Spinal cord (tissue), 10 donors: Measurements from ENCODE around the gene CEACAM6. TPM values are rescaled to one million over a fixed set of nuclear protein-coding genes. Genes with fewer than 3 reads are reported as not detected.
"Not testable (repeated sequence)": the region's sequence is repeated elsewhere in the genome, so short reads cannot be mapped to it uniquely, and the experiment has no call there.

Source experiments
- DNase-seq, 6 donors: peaks; one replicate each; pipeline versions ENCODE4 v3.0.0 to v3.0.0-alpha.2; 2013 to 2015; ENCODE audit warnings: low spot score in 6 of 6, low read depth in 4 of 6
- H3K27ac ChIP-seq: one replicate; pipeline ENCODE4 v1.5.1; 2013; ENCODE audit warnings: low read depth, low read length, control low read depth
- H3K27me3 ChIP-seq: one replicate; pipeline ENCODE4 v1.6.1; 2013; ENCODE audit warnings: low read length; ENCODE audit not compliant: control insufficient read depth, insufficient read depth
- H3K36me3 ChIP-seq: one replicate; pipeline ENCODE4 v1.6.1; 2013; ENCODE audit warnings: low read length; ENCODE audit not compliant: control insufficient read depth, insufficient read depth
- H3K4me1 ChIP-seq: one replicate; pipeline ENCODE4 v1.6.1; 2013; ENCODE audit warnings: low read length; ENCODE audit not compliant: control insufficient read depth, insufficient read depth
- H3K4me3 ChIP-seq: one replicate; pipeline ENCODE4 v1.5.1; 2013; ENCODE audit warnings: low read depth, low read length, control low read depth
- H3K9me3 ChIP-seq: one replicate; pipeline ENCODE4 v1.6.1; 2013; ENCODE audit warnings: low read length; ENCODE audit not compliant: control insufficient read depth, insufficient read depth
- WGBS: methylation state at CpG from one replicate; pipeline ENCODE4 v1.1.5; 2013; ENCODE audit warnings: missing lambda C conversion rate; ENCODE audit not compliant: insufficient coverage; 5-methylcytosine and 5-hydroxymethylcytosine counted together
- polyA plus RNA-seq, 2 donors: library from polyadenylated mRNA; unstranded; fragments of 120-200 nt; gene quantifications; one replicate each; pipeline ENCODE4 v1.2.1, GENCODE V29; 2013; ENCODE audit not compliant: insufficient read length in 2 of 2
- total RNA-seq, 2 donors: library from RNA; depleted of rRNA in 1 of 2; stranded (reverse); fragments of 120-200 nt in 1 of 2; fragments of >200 nt in 1 of 2; gene quantifications; one replicate each; pipeline versions ENCODE4 v1.2.3 to v1.2.4, GENCODE V29; 2013 to 2014
- donor health status: healthy.

The CEACAM6 gene
- total and polyA plus RNA-seq, 4 donors: 0.10 to 5.7 (median 0.28) TPM

GRCh38 chr19:41745756-41746155, 9.6 kb upstream of the CEACAM6 start:
- DNase-seq: no peak
- Histone ChIP-seq H3K4me1 (no peaks in the 10 kb centered on the region), H3K36me3 (no peaks in the 10 kb centered on the region), H3K4me3 (no peak overlapping the region), H3K9me3 (no peaks in the 10 kb centered on the region), H3K27ac (no peak overlapping the region), H3K27me3 (peaks cover 13% of the 10 kb centered on the region)
- 100% methylated on average over 3 of the region's 5 CpGs for WGBS

GRCh38 chr19:41746593-41747227, 8.6 kb upstream of the CEACAM6 start:
- H3K9me3 ChIP-seq: no peaks in the 10 kb centered on the region
- H3K4me1 ChIP-seq: no peaks in the 10 kb centered on the region
- H3K27me3 ChIP-seq: peaks cover 13% of the 10 kb centered on the region
- H3K27ac ChIP-seq: no peak overlapping the region
- peak in 5 of 6 donors; percentile 6 to 69 (median 15) for DNase-seq
- WGBS: 65% methylated on average over 3 of the region's 11 CpGs
- H3K36me3 ChIP-seq: no peaks in the 10 kb centered on the region
- no peak overlapping the region for H3K4me3 ChIP-seq

GRCh38 chr19:41748012-41748411, 7.3 kb upstream of the CEACAM6 start:
- Histone ChIP-seq H3K9me3 (no peaks in the 10 kb centered on the region), H3K36me3 (no peaks in the 10 kb centered on the region), H3K27ac (no peak overlapping the region), H3K27me3 (peaks cover 16% of the 10 kb centered on the region), H3K4me1 (no peaks in the 10 kb centered on the region), H3K4me3 (no peak overlapping the region)
- no peak for DNase-seq
- WGBS: 53% methylated on average over 3 of the region's 3 CpGs

GRCh38 chr19:41750248-41751134, 4.8 kb upstream of the CEACAM6 start:
- H3K4me1 ChIP-seq, H3K36me3 ChIP-seq, H3K4me3 ChIP-seq, H3K27ac ChIP-seq, H3K9me3 ChIP-seq, DNase-seq: not testable (repeated sequence)
- 58% methylated on average over 2 of the region's 10 CpGs for WGBS
- peaks cover 18% of the 10 kb centered on the region for H3K27me3 ChIP-seq

GRCh38 chr19:41753159-41753558, 2.2 kb upstream of the CEACAM6 start:
- no peak for DNase-seq
- Histone ChIP-seq H3K27ac (no peak overlapping the region), H3K27me3 (peaks cover 13% of the 10 kb centered on the region), H3K36me3 (no peaks in the 10 kb centered on the region), H3K4me1 (no peaks in the 10 kb centered on the region), H3K9me3 (no peaks in the 10 kb centered on the region), H3K4me3 (no peak overlapping the region)
- WGBS: 2% methylated on average over 7 of the region's 12 CpGs

- Histone ChIP-seq H3K27ac (no peak overlapping the region), H3K9me3 (no peaks in the 10 kb centered on the region), H3K36me3 (no peaks in the 10 kb centered on the region), H3K4me3 (no peak overlapping the region), H3K27me3 (peaks cover 9% of the 10 kb centered on the region), H3K4me1 (no peaks in the 10 kb centered on the region)
- DNase-seq: peak in 2 of 6 donors; percentile 18 to 42
- 36% methylated on average over 2 of the region's 4 CpGs for WGBS
These were observed 1.3 kb upstream of the CEACAM6 start for GRCh38 chr19:41753936-41754529.

GRCh38 chr19:41758846-41759245, 3.5 kb downstream of the CEACAM6 start:
- H3K9me3 ChIP-seq: no peaks in the 10 kb centered on the region
- 78% methylated on average over 9 of the region's 9 CpGs for WGBS
- H3K27me3 ChIP-seq: peaks cover 2% of the 10 kb centered on the region
- H3K27ac ChIP-seq: no peak overlapping the region
- H3K4me1 ChIP-seq: no peaks in the 10 kb centered on the region
- no peak for DNase-seq
- no peak overlapping the region for H3K4me3 ChIP-seq
- H3K36me3 ChIP-seq: no peaks in the 10 kb centered on the region

GRCh38 chr19:41767115-41767514, 11.8 kb downstream of the CEACAM6 start:
- Histone ChIP-seq H3K36me3 (no peaks in the 10 kb centered on the region), H3K4me3 (no peak overlapping the region), H3K9me3 (no peaks in the 10 kb centered on the region), H3K27ac (no peak overlapping the region), H3K27me3 (peaks cover 6% of the 10 kb centered on the region), H3K4me1 (no peaks in the 10 kb centered on the region)
- WGBS: 100% methylated on average over 1 of the region's 2 CpGs
- no peak for DNase-seq

GRCh38 chr19:41768105-41768504, 12.8 kb downstream of the CEACAM6 start:
- H3K27me3 ChIP-seq, H3K27ac ChIP-seq, H3K4me1 ChIP-seq, H3K4me3 ChIP-seq, DNase-seq, H3K36me3 ChIP-seq, H3K9me3 ChIP-seq: not testable (repeated sequence)
- no CpG with 5 or more reads among the region's 5 CpGs for WGBS
